GM19463 (cell line): Measurements from ENCODE around the gene CIROP.

Experiments
- ATAC-seq: cut with Tn5 transposase; IDR thresholded peaks from one replicate; pipeline ENCODE4 v1.9.1; 2021; ENCODE audit warnings: mild to moderate bottlenecking, moderate library complexity; ENCODE audit not compliant: unreplicated experiment

The CIROP gene

GRCh38 chr14:23052182-23052623 lies 52.6 kb downstream of the CIROP start:
- ATAC-seq: no peak

DNA sequence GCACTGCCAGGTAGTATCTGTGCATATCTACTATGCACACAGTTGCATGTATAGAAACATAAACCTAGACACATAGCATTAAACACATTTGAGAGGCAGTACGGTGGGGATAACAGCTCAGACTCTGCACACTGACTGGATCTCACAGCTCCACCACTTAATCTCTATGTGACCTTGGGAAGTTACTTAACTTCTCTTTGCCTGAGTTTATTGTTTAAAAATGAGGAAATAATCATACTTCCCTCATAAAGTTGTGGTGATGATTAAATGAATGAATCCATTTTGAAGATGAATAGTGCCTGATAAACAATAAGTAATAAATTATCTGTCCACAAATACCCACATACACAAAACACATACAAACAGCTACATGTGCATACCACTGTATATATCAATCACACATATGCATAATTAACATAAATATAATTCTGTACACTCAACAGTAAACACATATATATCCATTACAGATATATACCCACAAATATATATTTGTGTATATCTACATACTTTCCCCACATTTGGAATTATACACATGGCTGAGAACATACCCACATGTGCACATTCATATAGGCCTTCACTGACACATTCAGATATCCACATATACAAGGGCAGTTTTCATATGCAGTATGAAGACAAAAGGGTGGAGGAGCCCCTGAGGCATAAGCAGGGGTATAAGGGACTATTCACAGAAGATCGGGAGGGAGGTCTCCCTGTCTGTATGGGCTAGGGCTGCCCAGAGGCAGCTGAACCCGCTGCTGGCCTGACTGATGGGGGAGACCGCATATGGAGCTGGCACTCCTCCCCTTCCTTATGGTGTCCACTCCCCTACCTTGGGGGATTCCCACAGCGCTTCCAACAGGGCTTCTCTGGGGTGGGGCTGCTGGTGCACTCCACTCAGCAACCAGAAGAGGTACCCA lies 53.4 kb downstream of the CIROP start:
- no peak for ATAC-seq
